ENCODE data around the gene LGSN.
"Not testable (repeated sequence)": the region's sequence is repeated elsewhere in the genome, so short reads cannot be mapped to it uniquely, and the experiment has no call there.

Gene LGSN

GRCh38 chr6:63245420-63245819, 74.4 kb downstream of the LGSN start:
- no peak for DNase-seq (ENCODE audit: low read depth in 2 of 2)

DNA sequence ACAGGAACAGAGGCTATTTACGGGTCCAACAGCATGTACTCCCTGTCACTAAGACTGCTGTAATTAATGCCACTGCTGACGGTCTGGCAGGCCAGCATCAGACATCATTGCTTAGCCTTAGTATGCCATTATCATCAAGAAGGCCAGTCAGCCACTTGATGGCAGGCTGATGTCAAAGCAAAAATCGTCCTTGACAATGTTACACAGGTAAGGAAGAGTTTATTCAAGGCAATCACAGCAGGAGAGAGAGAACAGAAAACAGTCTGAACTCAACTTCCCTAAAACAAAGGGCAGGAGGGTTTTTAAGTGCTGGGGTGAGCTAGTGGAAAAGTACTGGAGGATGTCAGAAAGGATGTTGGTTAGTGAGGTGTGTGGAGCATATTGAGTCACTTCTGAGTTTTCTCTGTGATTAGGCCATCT, 83.4 kb downstream of the LGSN start:
- DNase-seq (ENCODE audit: low read depth in 2 of 2), result no peak

- not testable (repeated sequence) for DNase-seq (ENCODE audit: low read depth in 2 of 2)
Observed at GRCh38 chr6:63230511-63230910, 89.3 kb downstream of the LGSN start.

GRCh38 chr6:63230027-63230426, 89.8 kb downstream of the LGSN start:
- DNase-seq (ENCODE audit: low read depth in 2 of 2), result not testable (repeated sequence)

- not testable (repeated sequence) for DNase-seq (ENCODE audit: low read depth in 2 of 2)
Observed at GRCh38 chr6:63227928-63228894, 91.6 kb downstream of the LGSN start.

GRCh38 chr6:63225987-63226386, 93.8 kb downstream of the LGSN start:
- DNase-seq (ENCODE audit: low read depth in 2 of 2), result not testable (repeated sequence)

Data from fibroblast of skin of left biceps (primary cell).